HepG2 (cell line): ENCODE measurements around the gene MYO16. TPM values are rescaled to one million over a fixed set of nuclear protein-coding genes. Genes with fewer than 3 reads are reported as not detected.

Experiments used
- FOSL1 ChIP-seq: sonication (generic); formaldehyde crosslinking; IDR thresholded peaks from 2 replicates; pipeline ENCODE4 v1.9.0; 2021; ENCODE audit warnings: missing genetic modification reagents, borderline replicate concordance
- FOXA1 ChIP-seq, 2 experiments: fragments of 450-650 bp in 1 of 2; sonication (generic) in 1 of 2; formaldehyde crosslinking in 1 of 2; IDR thresholded peaks; 2 replicates each; pipeline versions ENCODE4 v1.4.0 to v1.6.1; 2016 to 2020; ENCODE audit warnings: missing genetic modification reagents in 1 of 2
- FOXA3 ChIP-seq: IDR thresholded peaks from 2 replicates; pipeline ENCODE4 v1.6.1; 2016; ENCODE audit warnings: missing genetic modification reagents, missing compliant biosample characterization
- HDAC1 ChIP-seq: sonication (generic); formaldehyde crosslinking; IDR thresholded peaks from 2 replicates; pipeline ENCODE4 v1.5.1; 2020; ENCODE audit warnings: mild to moderate bottlenecking, missing genetic modification reagents
- KDM2A ChIP-seq: sonication (generic); formaldehyde crosslinking; IDR thresholded peaks from 2 replicates; pipeline ENCODE4 v1.4.0; 2020; ENCODE audit warnings: low read depth, missing genetic modification reagents, borderline replicate concordance
- LCORL ChIP-seq, 2 experiments: fragments of 450-650 bp in 1 of 2; sonication (generic) in 1 of 2; formaldehyde crosslinking in 1 of 2; IDR thresholded peaks; 2 replicates each; pipeline versions ENCODE4 v1.5.0 to v1.6.1; 2017 to 2020; ENCODE audit warnings: antibody characterized with exemption in 1 of 2, missing genetic modification reagents in 1 of 2
- MATR3 ChIP-seq: sonication (generic); formaldehyde crosslinking; IDR thresholded peaks from 2 replicates; pipeline ENCODE4 v1.4.0; 2020; ENCODE audit warnings: missing genetic modification reagents
- MXD4 ChIP-seq: IDR thresholded peaks from 2 replicates; pipeline ENCODE4 v1.6.1; 2016; ENCODE audit warnings: mild to moderate bottlenecking, missing biosample characterization, missing genetic modification reagents
- NR2C2 ChIP-seq: sonication (generic); formaldehyde crosslinking; IDR thresholded peaks from 2 replicates; pipeline ENCODE4 v1.4.0; 2020; ENCODE audit warnings: missing genetic modification reagents, mild to moderate bottlenecking, moderate library complexity, borderline replicate concordance
- ONECUT2 ChIP-seq: sonication (generic); formaldehyde crosslinking; IDR thresholded peaks from 2 replicates; pipeline ENCODE4 v1.4.0; 2020; ENCODE audit warnings: missing genetic modification reagents
- SAP130 ChIP-seq: IDR thresholded peaks from 2 replicates; pipeline ENCODE4 v1.6.1; 2016; ENCODE audit warnings: low read depth
- SRF ChIP-seq: IDR thresholded peaks from 2 replicates; pipeline ENCODE4 v1.6.1; 2011; ENCODE audit warnings: mild to moderate bottlenecking, low read depth, low read length, moderate library complexity
- TBL1XR1 ChIP-seq: fragments of 150-350 bp; IDR thresholded peaks from 2 replicates; pipeline ENCODE4 v1.6.1; 2014; ENCODE audit warnings: borderline replicate concordance, low read length; ENCODE audit not compliant: partially characterized antibody
- XBP1 ChIP-seq: sonication (generic); formaldehyde crosslinking; IDR thresholded peaks from 2 replicates; pipeline ENCODE4 v1.5.0; 2020; ENCODE audit warnings: missing genetic modification reagents
- ZNF260 ChIP-seq: sonication (generic); formaldehyde crosslinking; IDR thresholded peaks from 2 replicates; pipeline ENCODE4 v1.4.0; 2020; ENCODE audit warnings: missing genetic modification reagents, low read depth, mild to moderate bottlenecking, borderline replicate concordance
- ZNF768 ChIP-seq: sonication (generic); formaldehyde crosslinking; IDR thresholded peaks from 2 replicates; pipeline ENCODE4 v1.4.0; 2020; ENCODE audit warnings: missing genetic modification reagents
- polyA plus RNA-seq, 8 experiments: library from polyadenylated mRNA; depleted of rRNA in 3 of 8; stranded (reverse) in 7 of 8; unstranded in 1 of 8; fragments of >200 nt; fragmentation: Illumina TruSeq in 4 of 8; extraction: Trizol in 4 of 8; gene quantifications; 2 replicates each; pipeline versions ENCODE4 v1.2.1 to v1.2.3, GENCODE V29; 2011 to 2016; ENCODE audit warnings: low read depth in 4 of 8, missing spikeins in 1 of 8, mixed read lengths in 1 of 8; ENCODE audit not compliant: insufficient read depth in 1 of 8
- total RNA-seq, 5 experiments: library from RNA; depleted of rRNA; stranded (reverse); fragments of >200 nt; fragmentation: Illumina TruSeq; extraction: Trizol; gene quantifications; 2 replicates each; pipeline ENCODE4 v1.2.3, GENCODE V29; 2016; ENCODE audit warnings: low read depth in 1 of 5
- TF ChIP-seq, protein P1 (sequence below): sonication (generic); formaldehyde crosslinking; IDR thresholded peaks from 2 replicates; pipeline ENCODE4 v1.8.1; 2023; ENCODE audit warnings: mild to moderate bottlenecking, missing genetic modification reagents
- TF ChIP-seq, protein P2 (sequence below): sonication (generic); formaldehyde crosslinking; IDR thresholded peaks from 2 replicates; pipeline ENCODE4 v1.4.0; 2020; ENCODE audit warnings: missing genetic modification reagents
- TF ChIP-seq, protein P3 (sequence below), 2 experiments: sonication (generic) in 1 of 2; formaldehyde crosslinking in 1 of 2; IDR thresholded peaks; 2 replicates each; pipeline versions ENCODE4 v1.5.1 to v1.6.1; 2011 to 2020; ENCODE audit warnings: borderline replicate concordance in 1 of 2, low read depth in 1 of 2, low read length in 1 of 2, mild to moderate bottlenecking in 1 of 2, missing genetic modification reagents in 1 of 2, moderate library complexity in 1 of 2
- TF ChIP-seq, protein P4 (sequence below): sonication (generic); formaldehyde crosslinking; IDR thresholded peaks from 2 replicates; pipeline ENCODE4 v1.4.0; 2020; ENCODE audit warnings: missing genetic modification reagents

MYO16 gene
- total and polyA plus RNA-seq, 2 of the 13 experiments (the other 11 are each of a cell fraction or from before 2014, with no cell fraction given) = not detected

DNA sequence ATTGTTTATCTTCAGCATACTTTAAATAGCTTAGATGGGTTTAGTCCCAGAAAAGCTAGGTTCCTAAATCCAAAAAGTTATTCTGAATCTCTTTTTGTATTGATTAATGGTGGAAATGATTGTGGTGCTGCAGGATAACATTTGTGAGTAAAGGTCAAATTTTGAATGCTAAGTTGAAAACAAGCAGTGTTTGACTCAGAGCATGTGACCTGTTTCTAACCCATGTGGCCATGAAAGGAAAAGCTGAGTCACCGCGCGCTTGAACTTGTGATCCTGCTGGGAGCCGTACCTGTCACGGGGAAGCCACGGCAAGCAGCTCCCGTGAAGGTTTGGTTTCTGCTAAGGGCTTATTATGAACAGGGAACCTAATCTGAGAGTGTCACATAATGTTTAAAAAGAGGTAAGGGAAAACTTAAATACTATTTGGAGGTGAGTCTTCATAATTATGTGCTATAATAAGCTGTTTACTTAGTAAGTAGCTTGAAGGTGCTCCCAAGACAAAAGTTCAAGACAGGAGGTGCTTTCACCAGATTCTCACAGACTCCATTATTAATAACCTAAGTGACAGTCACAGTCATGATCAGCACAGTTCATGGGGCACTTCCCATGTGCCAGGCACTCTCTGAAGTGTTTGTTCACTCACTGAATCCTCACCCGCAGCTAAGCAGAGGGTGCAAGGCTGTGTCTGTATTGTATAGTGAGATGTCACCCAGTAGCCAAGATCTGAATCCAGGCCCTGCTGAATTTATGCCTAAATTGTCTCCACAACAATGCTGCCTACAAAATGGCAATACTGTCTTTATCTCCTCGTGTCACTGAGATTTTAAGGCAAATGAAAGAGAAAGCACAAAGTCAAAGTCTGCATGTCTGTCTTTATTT lies 286.5 kb downstream of the MYO16 start (continued):
- TF ChIP-seq FOXA3 (peak; percentile 53; the same call in 1 of the 2 replicates), MATR3 (CRISPR knock-in tag) (no peak), XBP1 (CRISPR knock-in tag) (0 out of 2 replicates have a peak, but pooled peaks have one; percentile 30), MXD4 (CRISPR knock-in tag) (no peak), NR2C2 (peak; percentile 36; the same call in 1 of the 2 replicates), TBL1XR1 (peak; percentile 55), ONECUT2 (CRISPR knock-in tag) (peak; percentile 39; the same call in 1 of the 2 replicates), FOSL1 (CRISPR knock-in tag) (peak; percentile 93), HDAC1 (CRISPR knock-in tag) (peak; percentile 46; the same call in 1 of the 2 replicates), SRF (0 out of 2 replicates have a peak, but pooled peaks have one; percentile 45), LCORL (IDR thresholded peaks at IDR 0.05) (no peak; the same call in 1 of the 2 replicates), LCORL (CRISPR knock-in tag; IDR thresholded peaks at IDR 0.05) (0 out of 2 replicates have a peak, but pooled peaks have one; percentile 22), SAP130 (CRISPR knock-in tag) (peak; percentile 83), ZNF260 (CRISPR knock-in tag) (no peak), FOXA1 (IDR thresholded peaks at IDR 0.05) (no peak), FOXA1 (CRISPR knock-in tag; IDR thresholded peaks at IDR 0.05) (0 out of 2 replicates have a peak, but pooled peaks have one; percentile 3), ZNF768 (no peak), KDM2A (CRISPR knock-in tag) (peak; percentile 49; the same call in 1 of the 2 replicates)
- TF ChIP-seq, protein P1, sequence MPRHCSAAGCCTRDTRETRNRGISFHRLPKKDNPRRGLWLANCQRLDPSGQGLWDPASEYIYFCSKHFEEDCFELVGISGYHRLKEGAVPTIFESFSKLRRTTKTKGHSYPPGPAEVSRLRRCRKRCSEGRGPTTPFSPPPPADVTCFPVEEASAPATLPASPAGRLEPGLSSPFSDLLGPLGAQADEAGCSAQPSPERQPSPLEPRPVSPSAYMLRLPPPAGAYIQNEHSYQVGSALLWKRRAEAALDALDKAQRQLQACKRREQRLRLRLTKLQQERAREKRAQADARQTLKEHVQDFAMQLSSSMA = 0 out of 2 replicates have a peak, but pooled peaks have one; percentile 50
- TF ChIP-seq, protein P2, sequence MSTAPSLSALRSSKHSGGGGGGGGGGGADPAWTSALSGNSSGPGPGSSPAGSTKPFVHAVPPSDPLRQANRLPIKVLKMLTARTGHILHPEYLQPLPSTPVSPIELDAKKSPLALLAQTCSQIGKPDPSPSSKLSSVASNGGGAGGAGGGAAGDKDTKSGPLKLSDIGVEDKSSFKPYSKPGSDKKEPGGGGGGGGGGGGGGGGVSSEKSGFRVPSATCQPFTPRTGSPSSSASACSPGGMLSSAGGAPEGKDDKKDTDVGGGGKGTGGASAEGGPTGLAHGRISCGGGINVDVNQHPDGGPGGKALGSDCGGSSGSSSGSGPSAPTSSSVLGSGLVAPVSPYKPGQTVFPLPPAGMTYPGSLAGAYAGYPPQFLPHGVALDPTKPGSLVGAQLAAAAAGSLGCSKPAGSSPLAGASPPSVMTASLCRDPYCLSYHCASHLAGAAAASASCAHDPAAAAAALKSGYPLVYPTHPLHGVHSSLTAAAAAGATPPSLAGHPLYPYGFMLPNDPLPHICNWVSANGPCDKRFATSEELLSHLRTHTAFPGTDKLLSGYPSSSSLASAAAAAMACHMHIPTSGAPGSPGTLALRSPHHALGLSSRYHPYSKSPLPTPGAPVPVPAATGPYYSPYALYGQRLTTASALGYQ (CRISPR knock-in tag) = 0 out of 2 replicates have a peak, but pooled peaks have one; percentile 26
- TF ChIP-seq, protein P3, sequence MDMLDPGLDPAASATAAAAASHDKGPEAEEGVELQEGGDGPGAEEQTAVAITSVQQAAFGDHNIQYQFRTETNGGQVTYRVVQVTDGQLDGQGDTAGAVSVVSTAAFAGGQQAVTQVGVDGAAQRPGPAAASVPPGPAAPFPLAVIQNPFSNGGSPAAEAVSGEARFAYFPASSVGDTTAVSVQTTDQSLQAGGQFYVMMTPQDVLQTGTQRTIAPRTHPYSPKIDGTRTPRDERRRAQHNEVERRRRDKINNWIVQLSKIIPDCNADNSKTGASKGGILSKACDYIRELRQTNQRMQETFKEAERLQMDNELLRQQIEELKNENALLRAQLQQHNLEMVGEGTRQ (IDR thresholded peaks at IDR 0.05; ENCODE audit: low read depth, low read length) = peak; percentile 88
- TF ChIP-seq, protein P3 (CRISPR knock-in tag; IDR thresholded peaks at IDR 0.05; ENCODE audit: borderline replicate concordance) = peak; percentile 81; the same call in 1 of the 2 replicates
- TF ChIP-seq, protein P4, sequence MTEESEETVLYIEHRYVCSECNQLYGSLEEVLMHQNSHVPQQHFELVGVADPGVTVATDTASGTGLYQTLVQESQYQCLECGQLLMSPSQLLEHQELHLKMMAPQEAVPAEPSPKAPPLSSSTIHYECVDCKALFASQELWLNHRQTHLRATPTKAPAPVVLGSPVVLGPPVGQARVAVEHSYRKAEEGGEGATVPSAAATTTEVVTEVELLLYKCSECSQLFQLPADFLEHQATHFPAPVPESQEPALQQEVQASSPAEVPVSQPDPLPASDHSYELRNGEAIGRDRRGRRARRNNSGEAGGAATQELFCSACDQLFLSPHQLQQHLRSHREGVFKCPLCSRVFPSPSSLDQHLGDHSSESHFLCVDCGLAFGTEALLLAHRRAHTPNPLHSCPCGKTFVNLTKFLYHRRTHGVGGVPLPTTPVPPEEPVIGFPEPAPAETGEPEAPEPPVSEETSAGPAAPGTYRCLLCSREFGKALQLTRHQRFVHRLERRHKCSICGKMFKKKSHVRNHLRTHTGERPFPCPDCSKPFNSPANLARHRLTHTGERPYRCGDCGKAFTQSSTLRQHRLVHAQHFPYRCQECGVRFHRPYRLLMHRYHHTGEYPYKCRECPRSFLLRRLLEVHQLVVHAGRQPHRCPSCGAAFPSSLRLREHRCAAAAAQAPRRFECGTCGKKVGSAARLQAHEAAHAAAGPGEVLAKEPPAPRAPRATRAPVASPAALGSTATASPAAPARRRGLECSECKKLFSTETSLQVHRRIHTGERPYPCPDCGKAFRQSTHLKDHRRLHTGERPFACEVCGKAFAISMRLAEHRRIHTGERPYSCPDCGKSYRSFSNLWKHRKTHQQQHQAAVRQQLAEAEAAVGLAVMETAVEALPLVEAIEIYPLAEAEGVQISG (CRISPR knock-in tag) = peak; percentile 50; the same call in 1 of the 2 replicates
